NB4 (cell line): ENCODE measurements around the gene NDRG3.

Source experiments
- DNase-seq: peaks from one replicate; pipeline ENCODE4 v3.0.0; 2010; ENCODE audit warnings: low read depth
- H3K4me3 ChIP-seq: one replicate; pipeline ENCODE4 v1.5.1; 2011; ENCODE audit warnings: mild to moderate bottlenecking, low read depth, low read length, moderate library complexity
- CTCF ChIP-seq: IDR thresholded peaks from one replicate; pipeline ENCODE4 v1.5.1; 2012; ENCODE audit warnings: low read depth, low read length
- MAX ChIP-seq: IDR thresholded peaks from 2 replicates; pipeline ENCODE4 v1.6.1; 2011; ENCODE audit warnings: low read depth, low read length
- MYC ChIP-seq: IDR thresholded peaks from 2 replicates; pipeline ENCODE4 v1.6.1; 2011; ENCODE audit warnings: low read depth, low read length
- POLR2A ChIP-seq: IDR thresholded peaks from 2 replicates; pipeline ENCODE4 v1.6.1; 2011; ENCODE audit warnings: mild to moderate bottlenecking; ENCODE audit not compliant: insufficient read length; ENCODE audit errors: extremely low read depth

Gene NDRG3

DNA sequence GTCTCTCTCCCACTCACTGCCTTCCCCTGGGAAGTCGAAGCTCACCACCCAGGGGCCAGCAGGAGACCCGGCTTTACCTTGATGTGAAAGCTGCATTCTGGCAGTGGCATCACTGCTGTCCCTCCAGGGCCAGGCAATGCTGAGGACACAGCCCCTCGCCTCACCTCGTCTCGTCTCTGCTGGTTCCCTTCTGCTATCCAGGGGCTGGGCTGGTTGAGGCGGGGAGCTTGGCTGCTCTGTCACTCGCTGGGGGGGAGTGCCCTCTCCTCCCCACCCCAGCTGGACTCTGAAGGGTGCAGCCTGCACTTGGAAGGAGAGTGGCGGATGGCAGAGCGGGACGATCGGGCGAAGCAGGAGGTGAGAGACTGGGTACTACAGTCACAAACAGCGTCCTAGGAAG, 40.4 kb upstream of the NDRG3 start:
- TF ChIP-seq MAX (no peak), CTCF (no peak), POLR2A (no peak)

DNA sequence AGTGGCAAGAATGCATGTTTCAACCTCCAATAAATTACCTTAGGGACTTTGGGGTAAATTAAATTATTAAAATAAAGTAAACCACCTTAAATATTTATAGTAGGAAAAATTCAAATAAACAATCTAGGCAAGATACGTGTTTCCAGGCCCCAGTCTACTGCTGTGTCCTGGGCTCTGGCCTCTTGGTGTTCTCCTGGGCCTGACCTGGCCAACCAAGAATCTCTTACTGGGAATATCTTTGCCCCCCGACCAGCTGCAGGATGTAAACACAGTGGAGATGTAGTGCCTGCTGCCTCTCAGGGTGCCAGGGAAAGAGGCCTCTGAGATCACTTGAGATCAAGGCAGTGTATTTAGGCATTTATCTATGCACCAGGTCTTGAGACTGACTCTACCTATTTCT, 39.4 kb upstream of the NDRG3 start:
- no peak for DNase-seq
- no peak for TF ChIP-seq CTCF
- no peak for TF ChIP-seq POLR2A
- TF ChIP-seq MYC = no peak
- no peak for TF ChIP-seq MAX

More for the DNA sequence above, 40.4 kb upstream of the NDRG3 start:
- no peak overlapping the region for H3K4me3 ChIP-seq
- DNase-seq = no peak

DNA sequence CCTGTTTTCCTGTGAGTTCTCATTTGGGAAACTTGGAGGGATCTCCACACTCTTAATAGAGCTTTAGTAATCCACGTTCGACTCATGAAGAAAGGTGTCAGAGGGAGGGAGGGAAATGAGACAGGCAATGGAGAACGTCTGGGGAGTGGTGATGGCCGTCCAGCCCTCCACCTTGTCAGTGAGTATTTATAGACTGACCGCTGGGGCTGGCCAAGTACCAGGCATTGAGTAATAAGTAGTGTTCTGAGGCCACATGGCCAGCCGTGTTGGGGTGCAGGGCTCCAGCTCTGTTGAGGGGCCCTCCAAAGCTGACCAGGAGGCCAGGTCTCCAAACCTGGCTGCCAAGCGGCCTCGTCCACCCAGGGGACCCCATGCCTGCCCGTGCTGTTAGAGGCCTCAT, 39.0 kb upstream of the NDRG3 start:
- TF ChIP-seq MAX (no peak), POLR2A (no peak), MYC (no peak), CTCF (no peak)
- no peak for DNase-seq
- no peak overlapping the region for H3K4me3 ChIP-seq

More for the DNA sequence above, 39.4 kb upstream of the NDRG3 start:
- no peak overlapping the region for H3K4me3 ChIP-seq

- no peak overlapping the region for H3K4me3 ChIP-seq
- TF ChIP-seq MYC = no peak
- TF ChIP-seq CTCF = no peak
- no peak for TF ChIP-seq POLR2A
- no peak for TF ChIP-seq MAX
- DNase-seq = no peak
Observed at GRCh38 chr20:36784116-36784515, 38.2 kb upstream of the NDRG3 start.

DNA sequence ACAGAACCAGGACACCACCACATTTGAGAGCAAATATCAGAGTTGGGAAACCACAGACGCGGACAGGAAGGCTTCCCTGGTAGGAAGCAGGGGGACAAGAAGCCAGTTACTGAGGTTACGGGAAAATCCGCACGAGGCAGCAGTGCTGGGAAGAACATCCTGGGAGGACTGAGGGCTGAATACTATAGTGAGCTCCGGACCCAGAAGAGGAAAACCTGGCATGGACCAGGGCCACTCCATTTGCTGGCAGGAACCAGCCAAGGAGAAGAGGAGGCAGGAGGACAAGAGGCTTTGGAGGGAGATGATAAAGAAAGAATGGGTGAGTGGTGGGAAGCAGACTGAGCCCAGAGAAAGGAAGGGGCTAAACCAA, 33.8 kb upstream of the NDRG3 start:
- DNase-seq = no peak
- no peak overlapping the region for H3K4me3 ChIP-seq
- no peak for TF ChIP-seq POLR2A
- TF ChIP-seq MYC = no peak
- no peak for TF ChIP-seq MAX
- no peak for TF ChIP-seq CTCF
